22Rv1 (cell line): Measurements from ENCODE around the gene TENT5A.

ENCODE experiments used
- H3K27ac ChIP-seq: fragments of 450-650 bp; 2 replicates; pipeline ENCODE4 v1.5.1; 2017
- CTCF ChIP-seq: fragments of 450-650 bp; IDR thresholded peaks from 2 replicates; pipeline ENCODE4 v1.5.1; 2017; ENCODE audit warnings: mild to moderate bottlenecking
- ZFX ChIP-seq: fragments of 450-650 bp; IDR thresholded peaks from 2 replicates; pipeline ENCODE4 v1.6.1; 2017; ENCODE audit warnings: antibody characterized with exemption, borderline replicate concordance

Gene TENT5A

GRCh38 chr6:81750681-81751387, 1.6 kb downstream of the TENT5A start:
- TF ChIP-seq ZFX (no peak), CTCF (no peak)
- peak overlapping the region; percentile 95 for H3K27ac ChIP-seq

GRCh38 chr6:81750200-81750599, 2.3 kb downstream of the TENT5A start:
- H3K27ac ChIP-seq: no peak overlapping the region
- TF ChIP-seq CTCF: no peak
- no peak for TF ChIP-seq ZFX

- no peak for TF ChIP-seq ZFX
- no peak for TF ChIP-seq CTCF
- H3K27ac ChIP-seq: no peak overlapping the region
These were observed 2.8 kb downstream of the TENT5A start for GRCh38 chr6:81749707-81750106.

GRCh38 chr6:81748994-81749393, 3.5 kb downstream of the TENT5A start:
- no peak overlapping the region for H3K27ac ChIP-seq
- TF ChIP-seq CTCF (no peak), ZFX (no peak)

- peak overlapping the region; percentile 33 for H3K27ac ChIP-seq
- TF ChIP-seq CTCF (no peak), ZFX (no peak)
These were observed 5.2 kb downstream of the TENT5A start for GRCh38 chr6:81747327-81747726.

GRCh38 chr6:81744131-81744530, 8.3 kb downstream of the TENT5A start:
- TF ChIP-seq CTCF (no peak), ZFX (no peak)
- H3K27ac ChIP-seq: no peak overlapping the region

GRCh38 chr6:81743649-81744048, 8.8 kb downstream of the TENT5A start:
- H3K27ac ChIP-seq: no peak overlapping the region
- TF ChIP-seq CTCF (no peak), ZFX (no peak)
